Heart right ventricle (tissue), 16 donors: ENCODE results near the gene POMT2. TPM values are rescaled to one million over a fixed set of nuclear protein-coding genes. Genes with fewer than 3 reads are reported as not detected.

Source experiments
- ATAC-seq, 8 donors: fragments of 200-7000 bp; cut with Tn5 transposase; one replicate each; pipeline ENCODE4 v1.9.1; 2020; ENCODE audit warnings: mild to moderate bottlenecking in 8 of 8, moderate library complexity in 8 of 8, moderate number of reproducible peaks in 1 of 8
- DNase-seq, 2 donors: peaks; one replicate each; pipeline ENCODE4 v3.0.0-alpha.2; 2020
- H3K27ac ChIP-seq, 10 donors: fragments of 200-600 bp; sonication (generic) in 2 of 10; one replicate each; pipeline versions ENCODE4 v1.5.0 to v1.8.0; 2020 to 2022; ENCODE audit warnings: mild to moderate bottlenecking in 3 of 10
- H3K27me3 ChIP-seq, 7 donors: fragments of 200-600 bp; one replicate each; pipeline ENCODE4 v1.8.0; 2021 to 2022; ENCODE audit warnings: mild to moderate bottlenecking in 2 of 7
- H3K36me3 ChIP-seq, 9 donors: fragments of 200-600 bp; sonication (generic) in 1 of 9; one replicate each; pipeline versions ENCODE4 v1.5.0 to v1.8.0; 2020 to 2022; ENCODE audit warnings: mild to moderate bottlenecking in 2 of 9
- H3K4me1 ChIP-seq, 9 donors: fragments of 200-600 bp; sonication (generic) in 1 of 9; one replicate each; pipeline versions ENCODE4 v1.5.0 to v1.8.0; 2020 to 2022; ENCODE audit warnings: mild to moderate bottlenecking in 4 of 9
- H3K4me3 ChIP-seq, 10 donors: fragments of 200-600 bp; sonication (generic) in 2 of 10; one replicate each; pipeline versions ENCODE4 v1.5.0 to v1.8.0; 2020 to 2022; ENCODE audit warnings: mild to moderate bottlenecking in 7 of 10, moderate library complexity in 2 of 10
- H3K9me3 ChIP-seq, 11 donors: fragments of 200-600 bp in 10 of 11; sonication (generic) in 2 of 11; one replicate each; pipeline versions ENCODE4 v1.5.0 to v1.8.0; 2013 to 2022; ENCODE audit warnings: mild to moderate bottlenecking in 2 of 11, control low read depth in 1 of 11, moderate library complexity in 1 of 11
- WGBS, 2 donors: extraction: QIAGEN DNeasy Blood & Tissue Kit; methylation state at CpG; one replicate each; pipeline ENCODE4 v1.1.7; 2013; ENCODE audit warnings: inconsistent platforms in 1 of 2; 5-methylcytosine and 5-hydroxymethylcytosine counted together
- intact Hi-C, 10 donors: fragments of 100-400 bp; cut with DNase I; formaldehyde crosslinking; loops; one replicate each; pipeline versions ENCODE4 v1.11.1 to v1.14.2; 2022
- polyA plus RNA-seq, 2 donors: library from polyadenylated mRNA; stranded (reverse); fragments of 200-250 nt; gene quantifications; one replicate each; pipeline ENCODE4 v1.2.3, GENCODE V29; 2013
- total RNA-seq, 10 donors: library from RNA; stranded (reverse); fragmentation: NEBNext Ultra II Directional in 3 of 10; extraction: Animal tissue kit (Norgen Biotek cat#: 25700) in 3 of 10; gene quantifications; one replicate each; pipeline versions ENCODE4 v1.2.1 to v1.2.4, GENCODE V29; 2021 to 2023
- TF ChIP-seq, protein P1 (sequence below), 9 donors: fragments of 200-600 bp; sonication (generic) in 2 of 9; IDR thresholded peaks; one replicate each; pipeline versions ENCODE4 v1.5.0 to v1.8.0; 2021 to 2022; ENCODE audit warnings: antibody characterized with exemption in 9 of 9, mild to moderate bottlenecking in 5 of 9, moderate library complexity in 1 of 9
- donor health status: Arrhythmogenic right ventricular cardiomyopathy.
- donor health status: ischemic (EF 13 %, LVEDD 7.1; RV severe dilation, severe dysfunction).
- donor health status: healthy with polysubstance abuse.
- donor health status: DM: no; HTN: yes; CAD: no.
- donor health status: DM: no; HTN: no; CAD: no.
- donor health status: ischemic (EF 25% LVEDD 6.9; RV normal size, moderate dysfunction).
- donor health status: ischemic (EF 25% LVEDD 5.7; RV mildly dilated, moderate dysfunction).
- donor health status: healthy.
- donor health status: DM: yes; HTN: yes; CAD: no.
- donor health status: Ischemic cardiomyopathy.
- donor health status: ischemic (EF 35%, LVEDD 5.7; RV mildly dilated, moderate dysfunction).
- donor health status: nonischemic (EF 11% LVEDD 7.7; RV severe dilation, severe dysfunction).
- donor health status: DM: yes; HTN: yes; CAD: no.
- donor health status: PGD.
- donor health status: ischemic (EF 29% LVEDD 5.4; RV normal size, mild dysfunction).
- donor health status: nonischemic (EF 23%, LVEDD 6.1; RV moderate dilation, normal function).

POMT2 gene
- total and polyA plus RNA-seq, 12 donors: 10.5 to 23.4 (median 16.9) TPM

DNA sequence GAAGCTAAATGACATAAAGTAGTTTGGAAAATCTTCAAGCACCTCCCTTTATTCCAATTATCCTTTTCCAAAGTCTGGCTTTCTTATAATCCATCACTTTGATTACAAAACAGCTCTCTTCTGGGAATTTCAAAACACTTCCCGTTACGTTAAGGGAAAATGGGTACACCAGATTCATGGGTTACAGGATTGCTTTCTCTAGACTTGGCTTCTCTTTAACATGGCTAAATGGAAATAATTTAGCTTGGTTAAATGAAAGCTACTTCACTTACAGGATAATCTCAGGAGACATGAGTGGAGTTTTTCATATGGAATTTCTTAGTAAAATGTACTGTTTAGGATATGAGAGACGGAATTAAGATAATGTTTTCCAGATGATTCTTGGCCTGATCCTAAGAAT, 14.9 kb upstream of the POMT2 start:
- TF ChIP-seq, protein P1, sequence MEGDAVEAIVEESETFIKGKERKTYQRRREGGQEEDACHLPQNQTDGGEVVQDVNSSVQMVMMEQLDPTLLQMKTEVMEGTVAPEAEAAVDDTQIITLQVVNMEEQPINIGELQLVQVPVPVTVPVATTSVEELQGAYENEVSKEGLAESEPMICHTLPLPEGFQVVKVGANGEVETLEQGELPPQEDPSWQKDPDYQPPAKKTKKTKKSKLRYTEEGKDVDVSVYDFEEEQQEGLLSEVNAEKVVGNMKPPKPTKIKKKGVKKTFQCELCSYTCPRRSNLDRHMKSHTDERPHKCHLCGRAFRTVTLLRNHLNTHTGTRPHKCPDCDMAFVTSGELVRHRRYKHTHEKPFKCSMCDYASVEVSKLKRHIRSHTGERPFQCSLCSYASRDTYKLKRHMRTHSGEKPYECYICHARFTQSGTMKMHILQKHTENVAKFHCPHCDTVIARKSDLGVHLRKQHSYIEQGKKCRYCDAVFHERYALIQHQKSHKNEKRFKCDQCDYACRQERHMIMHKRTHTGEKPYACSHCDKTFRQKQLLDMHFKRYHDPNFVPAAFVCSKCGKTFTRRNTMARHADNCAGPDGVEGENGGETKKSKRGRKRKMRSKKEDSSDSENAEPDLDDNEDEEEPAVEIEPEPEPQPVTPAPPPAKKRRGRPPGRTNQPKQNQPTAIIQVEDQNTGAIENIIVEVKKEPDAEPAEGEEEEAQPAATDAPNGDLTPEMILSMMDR (IDR thresholded peaks at IDR 0.05): no peak
- WGBS, 2 donors: 89 to 93% methylated on average over 3 of the region's 3 CpGs
- H3K27me3 ChIP-seq: no peaks in the 10 kb centered on the region
- H3K9me3 ChIP-seq: no peaks in the 10 kb centered on the region
- DNase-seq (no peak), ATAC-seq (no peak)
- no peak overlapping the region for H3K27ac ChIP-seq
- intact Hi-C loops: no loop called here
- no peak overlapping the region for H3K4me3 ChIP-seq
- peaks cover 0 to 35% (median 0%) of the 10 kb centered on the region in 9 donors for H3K36me3 ChIP-seq
- H3K4me1 ChIP-seq: no peaks in the 10 kb centered on the region

DNA sequence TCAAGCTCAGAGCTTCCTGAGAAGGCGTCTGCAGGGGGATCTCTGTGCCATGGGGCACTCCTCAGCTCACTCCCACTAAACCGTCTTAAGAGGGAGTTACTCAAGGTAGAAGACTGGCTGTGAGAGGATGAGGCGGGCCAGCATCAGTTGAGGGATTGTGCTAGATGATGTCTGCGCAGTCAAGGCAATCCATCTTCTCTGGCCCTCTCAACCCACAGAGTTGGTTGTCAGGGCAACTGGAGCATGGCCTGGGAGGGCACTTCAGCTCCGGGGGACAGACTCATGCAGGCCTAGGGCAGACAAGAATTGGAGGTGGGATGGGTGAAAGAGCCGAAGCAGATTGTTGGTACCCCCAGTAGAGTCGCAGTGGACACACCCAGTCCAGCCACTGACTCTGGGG, 9.2 kb upstream of the POMT2 start:
- WGBS, 2 donors: 88 to 92% methylated on average over 7 of the region's 7 CpGs
- no peaks in the 10 kb centered on the region for H3K4me1 ChIP-seq
- no peak overlapping the region for H3K27ac ChIP-seq
- no peak overlapping the region for H3K4me3 ChIP-seq
- no peaks in the 10 kb centered on the region for H3K36me3 ChIP-seq
- TF ChIP-seq, protein P1 (IDR thresholded peaks at IDR 0.05): no peak
- no peaks in the 10 kb centered on the region for H3K27me3 ChIP-seq
- H3K9me3 ChIP-seq: no peaks in the 10 kb centered on the region
- ATAC-seq (no peak), DNase-seq (no peak)
- intact Hi-C loops: loop anchor here in 3 of 10 donors (10.0 kb wide), 1 partner anchor 125 kb away; the partner anchor contains the start of genes AHSA1 (in 3 of the 3) and VIPAS39 (in 3 of the 3)

DNA sequence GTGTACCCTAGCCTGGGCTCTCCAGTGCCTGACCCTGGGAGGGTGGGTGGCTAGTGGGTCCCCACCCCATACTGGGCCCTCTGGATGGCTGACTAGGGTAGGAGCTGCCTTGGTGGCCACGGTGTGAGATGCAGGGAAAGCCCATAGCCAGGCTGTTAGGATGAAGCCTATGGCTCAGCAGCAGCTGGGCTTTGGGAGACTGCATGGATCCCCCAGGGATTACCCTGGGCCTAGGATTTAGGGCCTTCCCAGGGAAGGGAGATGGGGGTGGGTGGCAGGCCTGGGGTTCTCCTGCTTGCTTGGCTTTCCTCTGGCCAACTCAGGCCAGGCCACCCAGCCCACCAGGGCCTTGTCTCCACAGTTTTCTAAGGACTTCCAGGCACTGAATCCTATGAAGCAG, 6.4 kb upstream of the POMT2 start:
- 84 to 100% methylated on average over 1 of the region's 1 CpG for WGBS, 2 donors

DNA sequence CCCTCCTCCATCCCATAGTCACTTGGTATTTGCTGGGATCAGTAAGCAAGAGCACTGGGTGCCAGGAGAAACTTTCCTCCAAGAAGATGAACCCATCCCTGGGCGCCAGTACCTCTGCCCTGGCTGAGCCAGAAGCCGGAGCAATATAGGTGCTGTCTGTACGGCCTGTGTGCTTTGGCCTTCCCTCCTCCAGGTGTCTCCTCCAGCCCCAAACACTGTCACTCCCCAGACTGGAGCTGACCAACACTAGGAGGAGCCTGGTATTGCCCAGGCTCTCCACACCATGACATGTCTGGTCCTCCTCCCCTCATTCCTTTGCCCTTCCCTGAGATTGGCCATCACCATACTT, 5.0 kb upstream of the POMT2 start:
- TF ChIP-seq, protein P1 (IDR thresholded peaks at IDR 0.05): no peak
- H3K36me3 ChIP-seq: no peaks in the 10 kb centered on the region
- ATAC-seq: no peak
- H3K4me1 ChIP-seq: peaks cover 0 to 9% (median 7%) of the 10 kb centered on the region in 9 donors
- no peaks in the 10 kb centered on the region for H3K9me3 ChIP-seq
- no peak overlapping the region for H3K4me3 ChIP-seq
- DNase-seq: no peak
- 89 to 94% methylated on average over 3 of the region's 3 CpGs for WGBS, 2 donors
- no peaks in the 10 kb centered on the region for H3K27me3 ChIP-seq
- intact Hi-C loops: loop anchor here in 3 of 10 donors (10.0 kb wide), 1 partner anchor 129 kb away; the partner anchor contains the start of genes AHSA1 (in 3 of the 3) and VIPAS39 (in 3 of the 3)
- no peak overlapping the region for H3K27ac ChIP-seq

More for the DNA sequence above, 6.4 kb upstream of the POMT2 start:
- no peaks in the 10 kb centered on the region for H3K36me3 ChIP-seq
- H3K27ac ChIP-seq: no peak overlapping the region
- no peak overlapping the region for H3K4me3 ChIP-seq
- ATAC-seq: peak in 1 of 8 donors; percentile 12
- intact Hi-C loops: loop anchor here in 3 of 10 donors (10.0 kb wide), 1 partner anchor 128 kb away; the partner anchor contains the start of genes AHSA1 (in 3 of the 3) and VIPAS39 (in 3 of the 3)
- no peaks in the 10 kb centered on the region for H3K27me3 ChIP-seq
- H3K4me1 ChIP-seq: peaks cover 0 to 5% (median 4%) of the 10 kb centered on the region in 9 donors
- TF ChIP-seq, protein P1 (IDR thresholded peaks at IDR 0.05): no peak
- no peaks in the 10 kb centered on the region for H3K9me3 ChIP-seq
- no peak for DNase-seq
